Sciatic nerve (tissue), 2 donors: Measurements from ENCODE around the gene HIGD1C. TPM values are rescaled to one million over a fixed set of nuclear protein-coding genes. Genes with fewer than 3 reads are reported as not detected.
"Not testable (repeated sequence)": the region's sequence is repeated elsewhere in the genome, so short reads cannot be mapped to it uniquely, and the experiment has no call there.

ENCODE experiments used
- ATAC-seq: fragments of 200-7000 bp; cut with Tn5 transposase; one replicate; pipeline ENCODE4 v1.9.1; 2020; ENCODE audit warnings: mild to moderate bottlenecking, moderate library complexity
- DNase-seq: peaks from one replicate; pipeline ENCODE4 v3.0.0-alpha.2; 2020; ENCODE audit warnings: low spot score
- intact Hi-C: fragments of 100-400 bp; cut with DNase I; formaldehyde crosslinking; loops from one replicate; pipeline ENCODE4 v1.14.2; 2022
- total RNA-seq: library from RNA; stranded (reverse); fragmentation: NEBNext Ultra II Directional; extraction: Animal tissue kit (Norgen Biotek cat#: 25700); gene quantifications from one replicate; pipeline ENCODE4 v1.2.1, GENCODE V29; 2021
- donor health status: DM: no; HTN: no; CAD: no.
- donor health status: DM: no; HTN: no; CAD: no.

Gene HIGD1C
- total RNA-seq, 1 donor from 2014 or later: not detected

DNA sequence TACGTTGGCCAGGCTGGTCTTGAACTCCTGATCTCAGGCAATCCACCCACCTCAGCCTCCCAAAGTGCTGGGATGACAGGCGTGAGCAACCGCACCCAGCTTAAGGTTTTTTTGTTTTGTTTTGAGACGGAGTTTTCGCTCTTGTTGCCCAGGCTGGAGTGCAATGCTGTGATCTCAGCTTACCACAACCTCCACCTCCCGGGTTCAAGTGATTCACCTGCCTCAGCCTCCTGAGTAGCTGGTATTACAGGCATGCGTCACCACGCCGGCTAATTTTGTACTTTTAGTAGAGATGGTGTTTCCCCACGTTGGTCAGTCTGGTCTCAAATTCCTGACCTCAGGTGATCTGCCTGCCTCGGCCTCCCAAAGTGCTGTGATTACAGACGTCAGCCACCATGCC lies 21.9 kb upstream of the HIGD1C start:
- ATAC-seq, intact Hi-C loops, DNase-seq: not testable (repeated sequence)

DNA sequence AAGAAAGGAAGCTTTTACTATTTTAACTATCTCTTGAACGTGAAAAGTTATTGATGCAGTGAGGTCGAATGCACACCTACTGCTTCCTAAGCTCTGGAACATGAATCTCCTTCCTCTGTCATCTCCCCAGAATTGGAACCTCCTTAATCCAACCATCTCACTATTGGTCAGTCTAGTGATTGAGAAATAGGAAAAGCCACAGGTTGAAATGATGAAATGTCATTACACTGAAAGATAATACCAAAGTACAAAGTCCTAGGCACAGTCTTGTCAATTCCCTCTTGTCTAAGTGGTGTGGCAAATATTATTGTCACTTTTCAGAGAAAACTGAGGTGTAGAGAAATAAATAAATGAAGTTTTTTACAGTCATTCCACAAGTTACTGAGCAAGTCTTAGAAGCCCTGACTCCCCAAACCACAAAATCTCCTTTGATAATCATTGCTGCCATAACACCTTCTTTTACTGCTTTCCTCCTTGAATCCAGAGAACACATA lies 19.5 kb upstream of the HIGD1C start:
- intact Hi-C loops: no loop called here
- DNase-seq: no peak
- peak; percentile 49 for ATAC-seq

DNA sequence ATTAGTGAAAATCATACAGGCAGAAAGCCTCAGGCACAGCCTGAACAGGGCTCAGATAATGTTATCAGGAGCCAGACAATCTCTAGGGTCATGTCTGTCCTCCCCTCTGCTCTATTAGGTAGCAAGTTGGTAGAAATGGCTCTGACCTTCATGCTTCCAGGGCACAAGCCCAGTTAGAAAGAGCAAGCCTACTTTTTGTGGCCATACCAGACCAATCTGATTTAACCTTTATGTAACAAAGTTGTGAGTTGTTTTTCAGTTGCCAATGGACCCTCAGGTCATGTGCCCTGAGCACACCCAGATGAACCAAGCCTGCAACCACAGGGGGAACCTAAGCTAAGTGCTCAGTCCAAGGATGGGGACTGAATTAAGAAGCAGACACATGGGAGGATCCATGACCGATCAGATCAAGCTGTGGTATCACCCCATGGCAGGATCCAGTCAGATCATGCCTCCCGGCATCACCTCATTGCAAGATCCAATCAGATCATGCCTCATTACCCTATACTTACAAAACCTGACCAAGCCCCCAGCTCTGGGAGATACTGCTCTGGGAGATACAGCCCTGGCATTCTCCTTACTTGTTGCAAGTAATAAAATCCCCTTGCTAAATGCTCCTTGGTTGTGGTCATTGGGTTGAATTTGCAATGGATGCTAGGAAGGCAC lies 18.8 kb upstream of the HIGD1C start:
- intact Hi-C loops: no loop called here
- ATAC-seq: no peak
- DNase-seq: no peak

DNA sequence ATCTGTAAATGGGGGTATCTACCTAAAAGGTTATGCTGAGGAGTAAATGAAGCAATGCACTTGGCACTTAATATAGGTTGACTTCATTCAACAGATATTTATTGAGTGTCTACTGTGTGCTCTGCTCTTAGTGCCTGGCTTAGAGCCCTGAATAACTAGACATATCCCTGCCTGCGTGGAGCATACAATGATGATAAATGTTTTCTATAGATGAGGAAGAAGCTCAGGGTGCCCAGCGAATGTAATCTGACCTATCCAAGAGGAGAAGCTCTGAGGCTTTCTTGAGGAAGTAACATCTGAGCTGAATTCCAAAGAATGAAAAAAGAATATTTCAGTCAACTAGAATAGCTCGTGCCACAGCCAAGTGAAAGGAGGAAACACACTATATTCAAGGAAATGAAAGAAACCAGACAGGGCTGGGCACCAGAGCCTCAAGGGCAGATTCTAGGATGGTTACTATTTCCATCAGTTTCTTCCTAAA lies 17.9 kb upstream of the HIGD1C start:
- DNase-seq (no peak), ATAC-seq (peak; percentile 63)
- intact Hi-C loops: no loop called here

DNA sequence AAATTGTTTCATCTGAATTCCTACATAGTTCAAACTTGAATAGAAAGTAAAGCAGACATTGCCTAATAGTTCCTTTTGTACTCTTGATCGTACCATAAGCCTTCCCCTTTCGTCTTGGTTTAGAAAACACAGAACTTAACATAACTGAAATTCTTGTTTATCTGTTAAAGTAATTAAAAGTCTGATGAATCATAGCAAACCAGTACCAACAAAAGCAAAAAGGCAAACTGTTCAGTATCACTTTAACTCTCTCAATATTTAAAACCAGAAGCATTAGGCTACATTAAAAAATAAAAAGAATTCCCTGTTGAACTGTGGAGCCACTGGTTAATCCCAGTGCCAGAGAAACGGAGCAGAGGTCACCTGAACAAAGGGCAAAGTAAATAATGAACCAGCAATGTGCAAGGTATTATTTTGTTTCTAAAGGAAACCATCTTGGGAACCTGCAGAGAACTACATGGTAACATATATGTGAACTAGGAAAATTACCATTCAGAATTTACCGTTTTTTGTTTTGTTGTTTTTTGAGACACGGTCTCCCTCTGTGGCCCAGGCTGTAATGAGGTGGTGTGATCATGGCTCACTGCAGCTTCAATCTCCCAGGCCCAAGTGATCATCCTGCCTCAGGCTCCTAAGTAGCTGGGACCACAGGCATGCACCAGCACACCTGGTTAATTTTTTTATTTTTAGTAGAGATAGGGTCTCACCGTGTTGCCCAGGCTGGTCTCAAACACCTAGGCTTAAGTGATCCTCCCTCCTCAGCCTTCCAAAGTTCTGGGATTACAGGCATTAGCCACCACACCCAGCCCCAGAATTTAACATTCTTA lies 17.1 kb upstream of the HIGD1C start:
- DNase-seq (no peak), ATAC-seq (peak; percentile 74)
- intact Hi-C loops: no loop called here

DNA sequence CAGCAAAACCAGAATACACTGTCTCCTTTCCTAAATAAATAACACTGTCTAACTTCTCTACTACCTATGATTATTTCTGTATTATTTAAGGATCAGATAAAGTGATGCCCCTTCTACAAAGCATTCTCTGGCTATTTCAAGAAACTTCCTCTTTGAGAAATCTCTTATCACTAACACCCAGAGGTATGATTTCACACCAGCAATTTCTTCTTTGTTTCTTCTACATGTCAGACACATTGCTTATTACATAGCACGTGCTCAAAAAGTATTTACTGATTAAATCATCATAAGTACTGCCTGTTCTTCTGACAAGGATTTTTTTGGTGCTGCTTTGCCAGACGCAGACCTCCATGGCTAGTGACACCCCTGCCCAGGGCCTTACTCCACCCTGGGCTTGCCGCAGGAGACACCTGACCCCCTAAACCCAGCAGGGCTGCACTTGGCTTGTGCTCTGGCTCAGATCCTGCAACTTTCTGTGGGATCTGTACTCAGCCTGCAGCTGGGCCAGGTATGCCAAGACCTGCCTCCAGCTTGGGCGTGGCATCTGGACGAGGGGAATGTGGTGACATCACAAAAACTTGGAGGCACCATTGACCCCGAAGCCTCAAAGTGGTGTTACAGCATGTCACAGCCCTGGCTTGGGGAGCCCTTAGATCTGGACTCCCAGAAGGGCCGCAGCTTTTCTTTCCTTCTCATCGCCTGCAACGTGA lies 15.4 kb upstream of the HIGD1C start:
- no peak for ATAC-seq
- DNase-seq: no peak
- intact Hi-C loops: no loop called here

DNA sequence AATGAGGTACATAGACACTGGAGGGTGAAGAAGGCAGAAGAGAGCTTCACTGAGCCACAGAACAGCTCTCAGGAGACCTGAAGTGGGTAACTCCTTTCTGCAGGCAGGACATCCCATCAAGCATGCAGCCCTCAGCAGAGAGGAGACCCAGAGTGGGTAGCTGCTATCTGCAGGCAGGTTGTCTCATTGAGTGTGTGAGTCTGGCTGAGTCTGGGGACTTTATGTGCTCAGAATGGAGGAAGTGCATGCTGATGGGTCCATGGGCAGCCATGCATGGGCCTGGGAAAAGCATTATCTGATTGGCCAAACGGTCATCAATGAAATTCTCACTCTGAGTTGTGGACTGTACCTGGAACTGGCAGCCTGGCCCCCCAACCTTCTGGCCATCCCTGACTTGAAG lies 14.7 kb upstream of the HIGD1C start:
- DNase-seq (no peak), ATAC-seq (no peak)
- intact Hi-C loops: no loop called here

DNA sequence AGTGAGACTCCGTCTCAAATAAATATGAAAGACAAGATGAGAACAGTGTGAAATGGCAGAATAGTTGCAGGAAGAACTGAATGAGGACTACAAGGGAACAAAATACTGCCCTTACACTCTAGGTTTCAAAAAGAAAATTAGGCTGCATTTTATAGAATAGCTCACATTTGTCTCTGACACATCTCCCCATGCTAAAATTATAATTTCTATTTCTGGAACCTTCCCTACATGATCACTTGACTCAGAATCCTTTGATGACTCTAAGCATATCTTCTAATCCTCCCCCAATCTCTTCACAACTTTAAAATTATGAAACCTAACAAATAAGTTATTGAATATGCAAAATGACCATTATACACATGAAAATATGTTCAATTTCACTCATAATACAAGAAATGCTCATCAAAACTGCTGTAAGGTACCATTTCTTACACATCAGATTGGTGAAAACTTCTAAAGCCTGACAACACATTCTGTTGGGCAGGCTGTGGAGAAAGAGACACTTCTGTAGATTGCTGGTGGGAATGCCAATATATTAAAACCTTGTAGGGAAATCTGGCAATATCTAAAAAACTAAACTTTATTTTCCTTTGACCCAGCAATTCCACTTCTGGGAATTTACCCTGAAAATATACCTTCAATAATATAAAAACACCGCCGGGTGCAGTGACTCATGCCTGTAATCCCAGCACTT lies 4.3 kb upstream of the HIGD1C start:
- intact Hi-C loops: no loop called here
- DNase-seq (no peak), ATAC-seq (no peak)

DNA sequence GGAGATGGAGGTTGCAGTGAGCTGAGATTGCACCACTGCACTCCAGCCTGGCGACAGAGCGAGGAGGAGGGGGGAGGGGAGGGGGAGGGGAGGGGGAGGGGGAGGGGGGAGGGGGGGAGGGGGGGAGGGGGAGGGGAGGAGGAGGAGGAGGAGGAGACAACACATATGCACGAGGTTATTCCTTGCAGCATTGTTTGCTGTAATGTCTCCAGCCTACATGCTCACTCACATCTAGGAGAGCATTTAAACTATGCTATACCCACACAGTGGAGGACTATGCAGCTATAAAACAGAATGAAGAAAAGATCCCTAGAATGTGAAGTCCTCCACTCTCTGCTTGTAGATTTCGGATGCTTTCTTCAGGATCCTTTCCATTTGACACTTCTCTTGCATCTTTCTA lies 3.5 kb upstream of the HIGD1C start:
- intact Hi-C loops: no loop called here
- no peak for DNase-seq
- no peak for ATAC-seq

DNA sequence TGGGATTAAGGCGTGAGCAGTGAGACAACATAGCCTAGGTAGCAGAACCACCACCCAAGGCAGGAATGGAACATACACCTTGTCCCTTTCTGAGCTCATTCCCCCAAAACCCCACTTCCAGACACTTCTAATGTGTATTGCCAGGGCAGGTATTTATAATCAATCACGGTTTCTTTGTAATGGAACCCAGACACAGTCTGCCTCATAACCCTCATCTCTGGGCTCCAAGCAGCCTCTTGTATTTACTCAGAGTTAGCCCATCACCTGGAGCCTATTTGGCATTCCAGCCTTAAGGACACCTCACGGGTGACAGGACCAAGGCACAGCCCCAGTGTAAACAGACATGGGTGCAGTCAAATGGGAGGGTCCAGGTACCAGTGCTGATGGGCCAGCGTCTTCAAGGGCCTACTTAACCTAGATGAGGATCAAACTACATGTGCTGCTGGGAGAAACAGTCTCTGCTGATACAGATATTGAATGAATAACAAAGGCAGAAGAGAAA lies 2.5 kb upstream of the HIGD1C start:
- ATAC-seq (no peak), DNase-seq (no peak)
- intact Hi-C loops: no loop called here

DNA sequence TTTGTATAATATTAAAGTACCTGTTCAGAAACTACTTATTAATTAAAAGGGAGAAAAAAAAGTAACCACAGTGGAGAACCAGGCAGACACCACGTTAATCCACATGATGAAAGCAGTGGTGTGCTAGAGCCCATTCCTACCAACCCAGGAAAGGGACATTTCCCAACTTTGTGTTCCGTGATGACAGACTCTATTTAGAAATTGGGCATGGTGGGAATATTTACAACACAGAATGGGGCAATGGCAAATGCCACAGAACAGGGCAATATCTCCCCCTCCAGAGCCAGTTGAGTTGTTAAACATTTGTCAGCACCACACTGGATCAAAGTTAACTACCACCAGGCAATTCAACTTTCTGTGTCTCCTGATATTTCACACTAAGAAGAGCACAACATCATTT lies 1.2 kb upstream of the HIGD1C start:
- ATAC-seq (no peak), DNase-seq (no peak)
- intact Hi-C loops: no loop called here

DNA sequence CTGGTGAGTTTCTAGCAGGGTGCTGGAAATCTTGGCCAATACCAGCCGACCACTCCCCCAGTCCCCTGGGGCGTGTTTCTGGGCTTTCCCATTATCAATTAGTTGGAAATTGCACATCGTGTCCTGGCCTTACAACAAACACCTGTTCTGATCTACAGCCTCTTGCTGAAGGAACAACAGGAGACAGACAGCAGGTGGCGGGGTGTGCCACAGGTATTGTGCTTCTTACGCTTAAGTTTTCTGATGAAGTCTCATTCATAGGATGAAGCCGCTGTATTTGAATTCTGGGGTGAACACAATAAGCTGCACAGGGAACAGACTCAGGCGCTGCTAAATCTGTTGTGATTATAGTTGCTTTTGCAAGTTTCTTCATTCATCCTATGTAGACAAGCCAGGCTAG lies 703 bp downstream of the HIGD1C start:
- no peak for ATAC-seq
- DNase-seq: no peak
- intact Hi-C loops: no loop called here

DNA sequence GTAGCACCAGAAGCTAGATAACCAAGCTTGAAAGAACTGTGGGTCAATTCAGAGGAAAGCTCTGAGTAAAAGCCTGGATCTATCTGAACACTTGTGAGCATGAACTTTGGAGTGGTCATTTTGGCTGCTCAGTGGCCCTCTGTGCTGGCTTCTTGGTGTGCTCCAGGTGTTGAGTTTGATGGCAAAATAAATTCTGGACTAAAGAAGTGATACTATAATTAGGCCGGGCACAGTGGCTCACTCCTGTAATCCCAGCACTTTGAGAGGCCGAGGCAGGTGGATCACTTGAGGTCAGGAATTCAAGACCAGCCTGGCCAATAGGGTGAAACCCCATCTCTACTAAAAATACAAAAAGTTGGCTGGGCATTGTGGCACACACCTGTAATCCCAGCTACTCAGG lies 2.4 kb downstream of the HIGD1C start:
- intact Hi-C loops, ATAC-seq, DNase-seq: not testable (repeated sequence)

DNA sequence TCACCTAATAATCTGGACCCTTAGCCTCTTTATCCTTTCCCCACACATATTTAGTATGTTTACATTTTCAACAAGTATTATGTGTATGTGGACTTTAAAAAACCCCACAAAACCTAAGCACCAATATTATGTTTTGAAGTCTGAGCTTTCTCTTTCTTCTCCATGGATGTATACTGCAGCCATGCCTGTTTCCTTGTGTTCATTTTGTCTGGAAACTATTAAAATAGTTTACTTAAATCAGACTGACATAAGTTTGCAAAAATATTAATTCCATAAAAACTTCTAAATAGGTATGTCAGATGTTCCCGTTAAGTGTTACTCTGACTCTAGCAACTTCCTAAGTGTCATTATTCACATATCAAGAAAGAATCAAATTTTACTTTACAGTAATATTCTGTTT lies 2.9 kb downstream of the HIGD1C start:
- ATAC-seq (no peak), DNase-seq (no peak)
- intact Hi-C loops: no loop called here

DNA sequence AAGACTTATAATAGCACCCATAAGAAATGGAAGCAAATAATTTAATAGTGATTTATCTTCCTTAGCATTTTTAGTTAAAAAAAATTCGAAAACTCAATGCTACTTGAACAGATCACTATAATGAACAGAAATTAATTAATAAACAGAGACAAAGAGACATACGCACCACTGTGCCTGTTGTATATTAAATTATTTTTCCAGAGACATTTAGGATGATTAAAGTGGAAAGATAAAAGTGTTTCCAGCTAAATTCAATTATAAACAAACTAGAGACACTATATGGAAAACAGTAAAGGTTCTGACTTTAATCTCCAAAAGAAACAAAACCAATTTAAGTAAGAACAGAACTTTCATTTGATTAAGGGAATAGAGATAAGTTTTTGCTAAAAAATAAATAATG lies 3.4 kb downstream of the HIGD1C start:
- intact Hi-C loops: no loop called here
- ATAC-seq: no peak
- DNase-seq: no peak

DNA sequence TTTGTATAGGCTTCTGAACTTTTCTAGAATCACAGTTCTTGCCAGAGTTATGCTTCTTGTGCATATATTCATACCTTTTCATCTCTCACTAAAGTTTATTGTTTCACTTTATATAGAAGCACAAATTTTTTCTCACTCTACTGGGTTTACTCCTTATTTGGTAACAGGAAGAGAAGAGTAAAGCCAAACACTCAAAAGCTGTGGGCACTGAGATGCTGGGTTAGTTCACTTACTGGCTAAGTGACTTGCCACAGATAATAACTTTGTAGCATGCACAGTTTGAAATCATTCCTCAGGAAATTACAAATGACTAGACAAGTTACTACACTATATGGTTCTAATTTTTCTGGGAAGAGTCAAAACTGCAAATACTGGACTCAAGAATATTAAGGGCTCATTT lies 7.8 kb downstream of the HIGD1C start:
- ATAC-seq (no peak), DNase-seq (no peak)
- intact Hi-C loops: no loop called here

DNA sequence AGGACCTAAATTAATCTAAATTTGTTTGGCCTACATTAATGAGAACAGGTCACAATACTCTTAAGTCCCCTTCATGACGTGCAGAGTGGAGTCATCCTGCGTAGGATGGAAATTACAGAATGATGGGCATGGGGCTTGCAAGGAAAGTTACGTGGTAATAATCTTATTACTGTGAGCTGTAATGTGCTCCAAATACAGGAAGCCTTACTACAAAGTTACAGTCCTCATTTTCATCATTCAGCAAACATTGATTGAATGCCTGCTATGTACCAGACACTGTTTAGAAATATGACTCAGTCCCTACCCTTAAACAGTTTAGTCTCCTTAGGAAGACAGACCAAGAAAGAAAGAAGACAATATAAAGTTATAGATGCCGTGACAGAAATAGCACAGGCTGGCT lies 9.4 kb downstream of the HIGD1C start:
- DNase-seq: no peak
- intact Hi-C loops: no loop called here
- no peak for ATAC-seq

DNA sequence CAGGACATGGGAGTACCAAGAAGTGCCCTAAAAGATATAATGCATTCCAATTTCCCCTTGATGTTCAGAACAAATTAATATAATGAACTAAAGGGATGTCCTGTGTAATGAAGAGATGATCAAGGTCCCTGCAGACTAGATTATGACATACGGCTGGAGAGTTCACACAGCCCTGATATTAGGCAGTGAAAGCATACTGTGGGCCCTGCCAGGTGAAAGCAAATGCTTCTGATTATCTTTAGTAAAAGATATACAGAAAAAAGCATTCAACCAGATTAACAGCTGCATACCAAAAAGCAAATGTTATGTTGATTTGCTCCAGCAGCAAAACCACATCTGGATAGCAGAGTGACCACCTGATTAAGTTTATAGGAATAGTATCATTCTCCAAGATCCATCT lies 12.1 kb downstream of the HIGD1C start:
- ATAC-seq: no peak

DNA sequence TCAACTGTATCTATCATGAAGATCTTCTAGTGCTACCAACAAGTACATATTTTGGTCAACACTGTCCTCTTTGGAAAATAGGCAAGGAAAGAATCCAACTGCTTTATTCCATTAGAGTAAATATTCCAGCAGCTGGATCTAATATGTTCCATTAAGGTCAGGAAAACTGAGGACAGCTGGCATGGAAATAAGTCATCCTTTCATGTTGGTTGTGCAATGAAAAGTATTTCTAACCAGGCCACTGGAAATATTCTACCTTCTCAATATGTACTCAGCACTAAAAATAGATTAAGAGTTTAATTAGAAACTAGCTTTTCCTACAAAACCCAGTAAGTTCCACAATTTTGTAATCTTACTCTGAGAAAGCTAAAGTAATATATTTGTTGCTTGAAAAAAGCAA lies 19.6 kb downstream of the HIGD1C start:
- ATAC-seq (peak; percentile 76), DNase-seq (no peak)
- intact Hi-C loops: no loop called here

More for the DNA sequence above, 12.1 kb downstream of the HIGD1C start:
- no peak for DNase-seq
- intact Hi-C loops: no loop called here
